Measurements from ENCODE around the gene HSPD1. TPM values are rescaled to one million over a fixed set of nuclear protein-coding genes. Genes with fewer than 3 reads are reported as not detected.

Gene HSPD1
- total and polyA plus RNA-seq, 9 of the 15 experiments (the other 6 are each of a cell fraction or from before 2014, with no cell fraction given), result 398 to 1,014 (median 622) TPM

DNA sequence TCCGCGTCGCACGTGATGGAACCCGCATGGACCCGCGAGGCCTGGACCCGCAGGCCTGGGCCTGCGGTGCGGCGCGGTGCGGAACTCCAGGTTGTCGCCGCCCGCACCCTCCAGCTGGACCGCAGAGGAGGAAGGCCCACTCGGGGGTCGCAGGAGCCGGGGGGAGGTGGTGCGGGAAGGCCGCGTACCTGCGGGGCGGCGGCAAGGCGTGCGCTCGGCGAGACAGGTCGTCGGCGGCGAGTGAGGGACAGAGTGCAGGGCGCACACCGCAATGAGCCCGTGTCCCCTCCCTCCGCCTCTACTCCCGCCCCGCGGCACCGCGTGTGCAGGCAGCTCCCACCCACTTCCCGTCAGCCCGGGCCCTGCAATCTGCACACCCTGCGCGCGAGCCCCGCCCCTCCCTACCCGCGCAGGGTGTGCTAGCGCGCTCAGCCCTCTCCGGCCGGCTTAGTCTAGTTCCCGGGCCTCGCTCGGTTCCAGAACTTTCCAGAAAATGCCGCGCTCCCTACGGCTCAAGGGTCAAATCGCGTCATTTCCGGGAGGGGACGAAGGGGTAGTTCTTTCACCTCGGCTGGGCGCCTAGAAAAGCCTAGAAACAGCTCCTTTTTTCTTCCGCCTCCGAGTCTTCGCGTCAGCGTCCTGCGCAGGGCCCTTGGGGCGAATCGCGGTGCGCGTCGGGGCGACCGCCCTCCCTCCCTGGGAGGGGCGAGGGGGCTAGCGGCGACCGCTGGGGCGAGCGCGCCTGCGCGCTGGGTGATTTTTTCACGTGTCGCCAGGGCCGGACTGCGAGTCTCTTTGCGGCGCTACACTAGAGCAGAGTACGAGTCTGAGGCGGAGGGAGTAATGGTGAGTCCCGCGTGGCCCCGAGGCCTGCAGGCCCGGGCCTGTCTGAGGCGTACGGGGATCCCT lies at the start of gene HSPD1, which contains the start of gene HSPE1 (continued):
- TF ChIP-seq, protein P1, sequence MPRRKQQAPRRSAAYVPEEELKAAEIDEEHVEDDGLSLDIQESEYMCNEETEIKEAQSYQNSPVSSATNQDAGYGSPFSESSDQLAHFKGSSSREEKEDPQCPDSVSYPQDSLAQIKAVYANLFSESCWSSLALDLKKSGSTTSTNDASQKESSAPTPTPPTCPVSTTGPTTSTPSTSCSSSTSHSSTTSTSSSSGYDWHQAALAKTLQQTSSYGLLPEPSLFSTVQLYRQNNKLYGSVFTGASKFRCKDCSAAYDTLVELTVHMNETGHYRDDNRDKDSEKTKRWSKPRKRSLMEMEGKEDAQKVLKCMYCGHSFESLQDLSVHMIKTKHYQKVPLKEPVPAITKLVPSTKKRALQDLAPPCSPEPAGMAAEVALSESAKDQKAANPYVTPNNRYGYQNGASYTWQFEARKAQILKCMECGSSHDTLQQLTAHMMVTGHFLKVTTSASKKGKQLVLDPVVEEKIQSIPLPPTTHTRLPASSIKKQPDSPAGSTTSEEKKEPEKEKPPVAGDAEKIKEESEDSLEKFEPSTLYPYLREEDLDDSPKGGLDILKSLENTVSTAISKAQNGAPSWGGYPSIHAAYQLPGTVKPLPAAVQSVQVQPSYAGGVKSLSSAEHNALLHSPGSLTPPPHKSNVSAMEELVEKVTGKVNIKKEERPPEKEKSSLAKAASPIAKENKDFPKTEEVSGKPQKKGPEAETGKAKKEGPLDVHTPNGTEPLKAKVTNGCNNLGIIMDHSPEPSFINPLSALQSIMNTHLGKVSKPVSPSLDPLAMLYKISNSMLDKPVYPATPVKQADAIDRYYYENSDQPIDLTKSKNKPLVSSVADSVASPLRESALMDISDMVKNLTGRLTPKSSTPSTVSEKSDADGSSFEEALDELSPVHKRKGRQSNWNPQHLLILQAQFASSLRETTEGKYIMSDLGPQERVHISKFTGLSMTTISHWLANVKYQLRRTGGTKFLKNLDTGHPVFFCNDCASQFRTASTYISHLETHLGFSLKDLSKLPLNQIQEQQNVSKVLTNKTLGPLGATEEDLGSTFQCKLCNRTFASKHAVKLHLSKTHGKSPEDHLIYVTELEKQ (CRISPR knock-in tag; IDR thresholded peaks at IDR 0.05), result no peak
- TF ChIP-seq, protein P2, sequence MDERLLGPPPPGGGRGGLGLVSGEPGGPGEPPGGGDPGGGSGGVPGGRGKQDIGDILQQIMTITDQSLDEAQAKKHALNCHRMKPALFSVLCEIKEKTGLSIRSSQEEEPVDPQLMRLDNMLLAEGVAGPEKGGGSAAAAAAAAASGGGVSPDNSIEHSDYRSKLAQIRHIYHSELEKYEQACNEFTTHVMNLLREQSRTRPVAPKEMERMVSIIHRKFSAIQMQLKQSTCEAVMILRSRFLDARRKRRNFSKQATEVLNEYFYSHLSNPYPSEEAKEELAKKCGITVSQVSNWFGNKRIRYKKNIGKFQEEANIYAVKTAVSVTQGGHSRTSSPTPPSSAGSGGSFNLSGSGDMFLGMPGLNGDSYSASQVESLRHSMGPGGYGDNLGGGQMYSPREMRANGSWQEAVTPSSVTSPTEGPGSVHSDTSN (CRISPR knock-in tag; IDR thresholded peaks at IDR 0.05; ENCODE audit: low read depth), result no peak
- TF ChIP-seq, protein P2 (tag; conservative IDR thresholded peaks at IDR 0.05; ENCODE audit: low read depth), result no peak
- TF ChIP-seq PTBP1 (IDR thresholded peaks at IDR 0.05; ENCODE audit: low read depth, low read length) (no peak), SRSF1 (IDR thresholded peaks at IDR 0.05; ENCODE audit: low read depth, low read length) (no peak), ZNF764 (CRISPR knock-in tag; IDR thresholded peaks at IDR 0.05; ENCODE audit: low read depth) (no peak), CBFA2T2 (conservative IDR thresholded peaks at IDR 0.05) (no peak), TRIM24 (IDR thresholded peaks at IDR 0.05) (peak in 1 of 2 experiments; percentile 68; a peak in 1 of 4 replicates), ZKSCAN3 (CRISPR knock-in tag; IDR thresholded peaks at IDR 0.05) (no peak), SMARCB1 (IDR thresholded peaks at IDR 0.05; ENCODE audit: insufficient read length, low read depth) (no peak), HDAC2 (IDR thresholded peaks at IDR 0.05) (no peak), ETV5 (CRISPR knock-in tag; IDR thresholded peaks at IDR 0.05; ENCODE audit: low read depth) (no peak), SRSF3 (IDR thresholded peaks at IDR 0.05; ENCODE audit: insufficient read depth, low read length) (no peak), EP400 (IDR thresholded peaks at IDR 0.05) (peak; percentile 98), ZKSCAN8 (CRISPR knock-in tag; IDR thresholded peaks at IDR 0.05) (no peak), ERF (CRISPR knock-in tag; IDR thresholded peaks at IDR 0.05) (no peak)
- TF ChIP-seq, protein P3, sequence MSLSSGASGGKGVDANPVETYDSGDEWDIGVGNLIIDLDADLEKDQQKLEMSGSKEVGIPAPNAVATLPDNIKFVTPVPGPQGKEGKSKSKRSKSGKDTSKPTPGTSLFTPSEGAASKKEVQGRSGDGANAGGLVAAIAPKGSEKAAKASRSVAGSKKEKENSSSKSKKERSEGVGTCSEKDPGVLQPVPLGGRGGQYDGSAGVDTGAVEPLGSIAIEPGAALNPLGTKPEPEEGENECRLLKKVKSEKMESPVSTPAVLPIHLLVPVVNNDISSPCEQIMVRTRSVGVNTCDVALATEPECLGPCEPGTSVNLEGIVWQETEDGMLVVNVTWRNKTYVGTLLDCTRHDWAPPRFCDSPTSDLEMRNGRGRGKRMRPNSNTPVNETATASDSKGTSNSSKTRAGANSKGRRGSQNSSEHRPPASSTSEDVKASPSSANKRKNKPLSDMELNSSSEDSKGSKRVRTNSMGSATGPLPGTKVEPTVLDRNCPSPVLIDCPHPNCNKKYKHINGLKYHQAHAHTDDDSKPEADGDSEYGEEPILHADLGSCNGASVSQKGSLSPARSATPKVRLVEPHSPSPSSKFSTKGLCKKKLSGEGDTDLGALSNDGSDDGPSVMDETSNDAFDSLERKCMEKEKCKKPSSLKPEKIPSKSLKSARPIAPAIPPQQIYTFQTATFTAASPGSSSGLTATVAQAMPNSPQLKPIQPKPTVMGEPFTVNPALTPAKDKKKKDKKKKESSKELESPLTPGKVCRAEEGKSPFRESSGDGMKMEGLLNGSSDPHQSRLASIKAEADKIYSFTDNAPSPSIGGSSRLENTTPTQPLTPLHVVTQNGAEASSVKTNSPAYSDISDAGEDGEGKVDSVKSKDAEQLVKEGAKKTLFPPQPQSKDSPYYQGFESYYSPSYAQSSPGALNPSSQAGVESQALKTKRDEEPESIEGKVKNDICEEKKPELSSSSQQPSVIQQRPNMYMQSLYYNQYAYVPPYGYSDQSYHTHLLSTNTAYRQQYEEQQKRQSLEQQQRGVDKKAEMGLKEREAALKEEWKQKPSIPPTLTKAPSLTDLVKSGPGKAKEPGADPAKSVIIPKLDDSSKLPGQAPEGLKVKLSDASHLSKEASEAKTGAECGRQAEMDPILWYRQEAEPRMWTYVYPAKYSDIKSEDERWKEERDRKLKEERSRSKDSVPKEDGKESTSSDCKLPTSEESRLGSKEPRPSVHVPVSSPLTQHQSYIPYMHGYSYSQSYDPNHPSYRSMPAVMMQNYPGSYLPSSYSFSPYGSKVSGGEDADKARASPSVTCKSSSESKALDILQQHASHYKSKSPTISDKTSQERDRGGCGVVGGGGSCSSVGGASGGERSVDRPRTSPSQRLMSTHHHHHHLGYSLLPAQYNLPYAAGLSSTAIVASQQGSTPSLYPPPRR (CRISPR knock-in tag; IDR thresholded peaks at IDR 0.05; ENCODE audit: borderline replicate concordance), result no peak; the same call in 1 of the 2 replicates

All from K562 (cell line).